ENCODE data around the gene LBP. TPM values are rescaled to one million over a fixed set of nuclear protein-coding genes. Genes with fewer than 3 reads are reported as not detected.

LBP gene
- total RNA-seq, 3 donors from 2014 or later, result 0.14 to 0.34 TPM; not detected in 1

GRCh38 chr20:38301309-38301708, 45.0 kb upstream of the LBP start:
- Histone ChIP-seq H3K4me3 (no peak overlapping the region), H3K4me1 (ENCODE audit: low read depth) (no peaks in the 10 kb centered on the region), H3K9me3 (no peaks in the 10 kb centered on the region), H3K36me3 (ENCODE audit: low read depth) (no peaks in the 10 kb centered on the region)
- no peak for TF ChIP-seq CTCF (IDR thresholded peaks at IDR 0.05)
- ATAC-seq, result no peak
- DNase-seq, result no peak
- intact Hi-C loops (cut with DNase I, micrococcal nuclease), result no loop called here

- intact Hi-C loops (cut with DNase I, micrococcal nuclease), result no loop called here
- no peaks in the 10 kb centered on the region for H3K9me3 ChIP-seq
- H3K36me3 ChIP-seq (ENCODE audit: low read depth), result no peaks in the 10 kb centered on the region
- DNase-seq (no peak), ATAC-seq (no peak)
- no peak overlapping the region for H3K4me3 ChIP-seq
- no peak for TF ChIP-seq CTCF (IDR thresholded peaks at IDR 0.05)
- H3K4me1 ChIP-seq (ENCODE audit: low read depth), result no peaks in the 10 kb centered on the region
Measured at GRCh38 chr20:38302786-38303185, 43.5 kb upstream of the LBP start.

GRCh38 chr20:38303908-38304379, 42.3 kb upstream of the LBP start, which contains the start of gene BPI:
Gene BPI, plus strand, starts transcription at chr20:38304156. Its CDS starts 68 bp downstream, at chr20:38304224.
- ATAC-seq, result peak; percentile 59
- no peaks in the 10 kb centered on the region for H3K4me1 ChIP-seq (ENCODE audit: low read depth)
- H3K4me3 ChIP-seq, result no peak within 1 kb of the TSS
- peak in 2 of 3 donors; percentile 27 to 62 for DNase-seq
- H3K36me3 ChIP-seq (ENCODE audit: low read depth), result no peaks in the 10 kb centered on the region
- TF ChIP-seq CTCF (IDR thresholded peaks at IDR 0.05), result no peak
- intact Hi-C loops (cut with DNase I, micrococcal nuclease), result no loop called here
- H3K9me3 ChIP-seq, result no peaks in the 10 kb centered on the region

GRCh38 chr20:38304845-38305447, 41.3 kb upstream of the LBP start:
- intact Hi-C loops (cut with DNase I, micrococcal nuclease), result no loop called here
- Histone ChIP-seq H3K36me3 (ENCODE audit: low read depth) (no peaks in the 10 kb centered on the region), H3K4me3 (no peak overlapping the region), H3K4me1 (ENCODE audit: low read depth) (no peaks in the 10 kb centered on the region), H3K9me3 (no peaks in the 10 kb centered on the region)
- DNase-seq, result peak in 2 of 3 donors; percentile 26 to 36
- no peak for TF ChIP-seq CTCF (IDR thresholded peaks at IDR 0.05)
- peak; percentile 56 for ATAC-seq

- TF ChIP-seq CTCF (IDR thresholded peaks at IDR 0.05), result no peak
- no peak for ATAC-seq
- intact Hi-C loops (cut with DNase I, micrococcal nuclease), result no loop called here
Measured at GRCh38 chr20:38305541-38305940, 40.7 kb upstream of the LBP start.

More at GRCh38 chr20:38305541-38305940, 40.7 kb upstream of the LBP start:
- H3K9me3 ChIP-seq, result no peaks in the 10 kb centered on the region
- H3K36me3 ChIP-seq (ENCODE audit: low read depth), result no peaks in the 10 kb centered on the region
- DNase-seq, result no peak
- no peaks in the 10 kb centered on the region for H3K4me1 ChIP-seq (ENCODE audit: low read depth)
- no peak overlapping the region for H3K4me3 ChIP-seq

Data from mucosa of descending colon (tissue), 3 donors.